Cardiac fibroblast (primary cell): Measurements from ENCODE around the gene ACOXL.

ENCODE experiments used
- DNase-seq, 2 donors: peaks; one replicate each; pipeline versions ENCODE4 v3.0.0 to v3.0.0-alpha.2; 2010; ENCODE audit warnings: low read depth in 2 of 2
- H3K4me3 ChIP-seq, 2 donors: replicated peaks in 1 of 2; 1 replicate in 1 of 2; 2 replicates in 1 of 2; pipeline ENCODE4 v1.5.1; 2011; ENCODE audit warnings: low read depth in 2 of 2, low read length in 2 of 2, mild to moderate bottlenecking in 2 of 2, moderate library complexity in 1 of 2
- CTCF ChIP-seq: IDR thresholded peaks from one replicate; pipeline ENCODE4 v1.5.1; 2011; ENCODE audit warnings: low read depth, mild to moderate bottlenecking, low read length, inconsistent platforms

Gene ACOXL

GRCh38 chr2:111099402-111099801 lies 367.0 kb downstream of the ACOXL start:
- H3K4me3 ChIP-seq = no peak overlapping the region
- DNase-seq = no peak
- no peak for TF ChIP-seq CTCF

DNA sequence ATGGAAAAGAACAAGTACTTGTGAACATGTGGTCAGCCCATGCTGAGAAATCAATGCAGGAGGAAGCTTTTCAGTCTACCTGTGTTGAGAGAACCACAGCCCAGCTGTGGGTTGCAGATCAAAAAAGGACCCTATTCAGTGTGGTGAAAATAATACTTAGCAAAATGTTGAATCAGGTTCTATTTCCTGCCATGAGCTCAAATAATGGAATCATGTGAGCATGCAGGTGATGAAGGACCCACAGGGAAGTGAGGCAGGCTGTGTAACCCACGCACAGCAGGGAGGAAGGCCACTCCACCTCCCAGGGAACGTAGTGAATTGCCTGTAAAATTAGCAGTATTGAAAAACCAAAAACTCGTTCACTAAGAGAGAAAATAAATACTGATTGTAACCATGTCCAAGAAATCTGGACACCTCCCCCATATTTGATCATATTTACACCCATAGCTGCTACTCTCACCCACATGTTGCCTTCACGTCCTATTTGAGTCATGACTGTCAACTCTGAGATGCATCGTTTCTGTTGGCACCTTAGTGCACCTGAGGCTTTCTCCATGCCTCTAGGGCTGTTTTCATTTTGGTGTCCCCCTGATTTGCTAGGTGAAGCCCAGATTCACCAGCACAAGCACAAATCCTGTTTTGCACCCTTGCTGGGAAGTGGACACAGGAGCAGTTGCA lies 367.9 kb downstream of the ACOXL start:
- TF ChIP-seq CTCF = no peak
- DNase-seq = no peak
- H3K4me3 ChIP-seq = no peak overlapping the region

GRCh38 chr2:111100765-111101162 lies 368.4 kb downstream of the ACOXL start:
- DNase-seq = no peak
- TF ChIP-seq CTCF = no peak
- H3K4me3 ChIP-seq = no peak overlapping the region

- no peak overlapping the region for H3K4me3 ChIP-seq
- no peak for DNase-seq
- TF ChIP-seq CTCF = no peak
Observed at GRCh38 chr2:111101592-111101991, 369.2 kb downstream of the ACOXL start.

- DNase-seq = no peak
- H3K4me3 ChIP-seq = no peak overlapping the region
- no peak for TF ChIP-seq CTCF
Observed at GRCh38 chr2:111102216-111102615, 369.8 kb downstream of the ACOXL start.

DNA sequence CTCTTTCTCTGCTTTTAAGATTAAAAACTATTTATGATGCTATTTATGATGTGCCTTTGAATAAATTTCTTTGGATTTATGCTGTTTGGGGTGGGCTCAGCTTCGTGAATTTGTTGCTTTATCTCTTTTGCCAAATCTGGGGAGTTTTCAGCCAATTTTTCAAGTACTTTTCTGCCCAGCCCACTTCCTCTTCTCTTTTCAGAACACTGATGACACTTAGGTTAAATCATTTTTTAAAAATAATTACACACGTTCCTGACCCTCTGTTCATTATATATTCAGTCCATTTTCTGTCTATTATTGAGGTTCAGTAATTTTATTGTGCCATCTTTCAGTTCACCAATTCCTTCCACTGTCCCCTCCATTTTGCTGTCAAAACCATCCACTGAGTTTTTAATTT lies 373.6 kb downstream of the ACOXL start:
- no peak for DNase-seq
- H3K4me3 ChIP-seq = no peak overlapping the region
- TF ChIP-seq CTCF = no peak

DNA sequence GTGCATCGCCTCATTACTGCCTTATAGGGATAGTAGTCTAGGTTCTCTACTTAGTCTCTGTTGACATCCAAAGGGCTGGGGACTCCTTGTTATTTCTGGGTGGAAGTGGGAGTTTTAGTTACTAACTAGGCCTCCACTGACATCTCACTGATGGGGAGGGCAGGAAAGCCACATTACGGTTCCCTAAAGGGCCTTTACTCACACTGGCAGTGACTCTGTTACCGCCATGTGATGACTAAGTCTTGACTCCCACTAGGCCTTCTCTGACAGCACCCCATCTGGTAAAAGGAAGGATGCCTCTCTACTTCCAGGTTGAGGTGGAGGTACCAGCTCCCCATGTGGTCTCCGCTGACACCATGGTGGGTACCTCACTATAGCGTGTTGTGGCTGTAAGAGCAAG lies 374.3 kb downstream of the ACOXL start:
- TF ChIP-seq CTCF = no peak
- H3K4me3 ChIP-seq = no peak overlapping the region
- no peak for DNase-seq
